H54 (cell line): Measurements from ENCODE around the gene KRTAP1-5.
"Not testable (repeated sequence)": the region's sequence is repeated elsewhere in the genome, so short reads cannot be mapped to it uniquely, and the experiment has no call there.

Experiments used
- DNase-seq: peaks from one replicate; pipeline ENCODE4 v3.0.0; 2011; ENCODE audit warnings: low spot score, mixed read lengths; ENCODE audit not compliant: insufficient read length
- FAIRE-seq: peaks from 3 replicates; lab custom pipeline; 2011; peaks lifted over from hg19 to GRCh38; lab: Jason Lieb, UNC
- POLR2A ChIP-seq: IDR thresholded peaks from 2 replicates; pipeline ENCODE4 v1.6.1; 2011; ENCODE audit warnings: low read depth, mild to moderate bottlenecking, low read length

KRTAP1-5 gene, protein sequence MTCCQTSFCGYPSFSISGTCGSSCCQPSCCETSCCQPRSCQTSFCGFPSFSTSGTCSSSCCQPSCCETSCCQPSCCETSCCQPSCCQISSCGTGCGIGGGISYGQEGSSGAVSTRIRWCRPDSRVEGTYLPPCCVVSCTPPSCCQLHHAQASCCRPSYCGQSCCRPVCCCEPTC

DNA sequence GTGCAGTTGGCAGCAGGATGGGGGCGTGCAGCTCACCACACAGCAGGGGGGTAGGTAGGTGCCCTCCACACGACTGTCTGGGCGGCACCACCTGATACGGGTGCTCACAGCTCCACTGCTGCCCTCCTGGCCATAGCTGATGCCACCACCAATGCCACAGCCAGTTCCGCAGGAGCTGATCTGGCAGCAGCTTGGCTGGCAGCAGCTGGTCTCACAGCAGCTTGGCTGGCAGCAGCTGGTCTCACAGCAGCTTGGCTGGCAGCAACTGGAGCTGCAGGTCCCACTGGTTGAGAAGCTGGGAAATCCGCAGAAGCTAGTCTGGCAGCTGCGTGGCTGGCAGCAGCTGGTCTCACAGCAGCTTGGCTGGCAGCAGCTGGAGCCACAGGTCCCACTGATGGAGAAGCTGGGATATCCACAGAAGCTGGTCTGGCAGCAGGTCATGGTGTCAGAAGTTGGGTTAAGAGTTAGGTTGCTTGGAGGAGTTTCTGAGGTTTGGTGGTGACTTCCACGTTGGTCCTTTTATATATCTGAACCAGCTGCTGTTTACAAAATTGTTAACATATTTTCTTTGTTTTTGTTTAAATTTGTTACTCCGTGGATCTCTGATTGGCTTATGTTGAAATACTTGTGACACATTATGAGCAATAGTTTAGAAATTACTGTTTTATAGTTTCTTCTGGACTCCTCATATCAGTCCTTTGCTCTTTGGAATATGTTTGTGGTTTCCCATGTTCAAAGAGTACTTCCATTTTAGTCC lies at the start of gene KRTAP1-5:
KRTAP1-5 (minus strand) TSS at position 494 of the 757 bp plus-strand sequence; CDS start at position 441, 53 bp downstream.
- FAIRE-seq (no peak), DNase-seq (no peak)

DNA sequence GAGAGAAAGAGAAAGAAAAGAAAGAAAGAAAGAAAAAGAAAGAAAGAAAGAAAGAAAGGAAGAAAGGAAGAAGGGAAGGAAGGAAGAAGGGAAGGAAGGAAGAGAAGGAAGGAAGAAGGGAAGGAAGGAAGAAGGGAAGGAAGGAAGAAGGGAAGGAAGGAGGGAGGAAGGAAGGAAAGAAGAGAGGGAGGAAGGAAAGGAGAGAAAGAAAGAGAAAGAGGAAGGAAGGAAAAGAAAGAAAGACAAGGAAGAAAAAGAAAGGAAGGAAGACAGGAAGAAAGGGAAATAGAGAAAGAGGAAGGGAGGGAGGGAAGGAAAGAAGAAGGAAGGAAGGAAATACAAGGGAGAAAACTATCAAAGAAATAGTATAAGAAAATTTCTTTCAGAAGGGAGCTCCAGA lies 49.8 kb upstream of the KRTAP1-5 start:
- FAIRE-seq (no peak), DNase-seq (no peak)
- no peak for TF ChIP-seq POLR2A

More for the DNA sequence above, at the start of gene KRTAP1-5:
- no peak for TF ChIP-seq POLR2A

GRCh38 chr17:41073676-41074075 lies 46.7 kb upstream of the KRTAP1-5 start:
- DNase-seq = no peak
- TF ChIP-seq POLR2A = no peak
- no peak for FAIRE-seq

- DNase-seq (no peak), FAIRE-seq (no peak)
- TF ChIP-seq POLR2A = no peak
Observed at GRCh38 chr17:41071606-41072360, 44.8 kb upstream of the KRTAP1-5 start.

- no peak for FAIRE-seq
- no peak for DNase-seq
- no peak for TF ChIP-seq POLR2A
Observed at GRCh38 chr17:41069031-41069430, 42.0 kb upstream of the KRTAP1-5 start.

GRCh38 chr17:41067281-41067680 lies 40.3 kb upstream of the KRTAP1-5 start:
- TF ChIP-seq POLR2A = no peak
- DNase-seq (no peak), FAIRE-seq (no peak)

DNA sequence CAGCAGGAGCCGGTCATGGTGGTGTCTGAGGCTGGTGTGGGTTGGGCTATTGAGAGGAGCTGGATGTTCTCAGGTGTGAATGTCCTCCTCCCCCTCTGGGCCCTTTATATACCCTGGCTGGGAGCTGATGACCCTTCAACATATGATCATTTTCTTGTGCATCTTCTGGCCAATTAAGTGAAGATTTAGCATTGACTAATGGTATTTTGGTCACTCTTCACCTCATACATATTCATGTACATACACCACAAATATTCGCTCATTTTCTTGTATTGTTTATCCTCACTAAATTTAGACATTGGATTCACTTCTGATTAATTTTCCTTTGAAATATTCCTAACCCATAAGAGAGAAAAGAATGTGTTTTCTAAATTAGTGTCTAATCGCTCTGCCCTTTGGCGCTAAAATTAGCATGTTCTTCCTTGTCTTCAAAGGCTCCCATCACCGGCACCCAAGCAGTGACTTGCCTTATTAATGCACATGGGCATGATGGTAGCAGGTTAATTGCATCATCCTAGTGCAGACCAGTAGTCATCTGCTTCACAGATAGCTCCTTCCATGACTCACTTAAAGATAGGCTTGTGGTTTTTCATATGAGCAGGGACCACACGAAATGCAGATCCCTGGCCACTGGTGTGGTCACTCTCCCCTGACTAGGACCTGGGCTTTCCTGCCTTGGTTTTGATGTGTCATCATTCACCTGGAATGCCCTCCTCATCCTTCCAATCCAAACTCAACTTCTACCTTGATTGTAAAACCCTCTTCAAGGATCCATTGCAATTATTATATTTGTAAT lies 39.0 kb upstream of the KRTAP1-5 start, which contains the start of gene KRTAP2-4:
KRTAP2-4 (minus strand) TSS at position 51 of the 796 bp plus-strand sequence; CDS start at position 17, 34 bp downstream.
- DNase-seq = peak; percentile 30
- peak; percentile 45 for FAIRE-seq
- TF ChIP-seq POLR2A = no peak

DNA sequence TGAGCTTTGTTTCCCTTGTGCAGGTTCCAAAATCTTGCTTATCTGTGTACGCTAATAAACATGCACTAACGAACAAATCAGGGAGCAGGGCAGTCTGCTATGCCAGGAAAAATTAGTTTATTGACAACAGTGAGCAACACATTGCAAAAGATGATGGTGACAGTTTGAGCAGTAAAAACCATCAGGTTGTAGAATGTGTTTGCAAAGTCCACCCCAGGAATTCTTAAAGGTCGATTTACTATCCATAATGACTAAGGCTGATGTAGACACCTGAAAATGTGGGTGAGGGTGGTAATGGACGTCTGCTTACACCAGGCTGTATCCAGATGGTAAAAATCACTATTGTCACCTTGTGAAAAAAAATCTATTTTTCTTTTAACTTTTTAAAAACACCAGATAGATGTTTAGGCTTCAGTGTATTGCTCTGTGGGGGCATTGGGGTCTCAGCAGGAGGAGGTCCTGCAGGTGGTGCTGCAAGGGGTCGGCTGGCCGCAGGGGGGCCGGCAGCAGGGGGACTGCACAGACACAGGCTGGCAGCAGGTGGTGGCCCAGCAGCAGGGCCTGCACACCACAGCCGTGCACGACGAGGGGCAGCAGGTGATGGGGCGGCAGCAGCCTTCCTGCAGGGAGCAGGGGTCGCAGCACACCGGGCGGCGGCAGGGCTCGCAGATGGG lies 38.1 kb upstream of the KRTAP1-5 start:
- not testable (repeated sequence) for FAIRE-seq, DNase-seq

- FAIRE-seq = no peak
- DNase-seq = no peak
- TF ChIP-seq POLR2A = no peak
Observed at GRCh38 chr17:41064301-41064700, 37.3 kb upstream of the KRTAP1-5 start.

DNA sequence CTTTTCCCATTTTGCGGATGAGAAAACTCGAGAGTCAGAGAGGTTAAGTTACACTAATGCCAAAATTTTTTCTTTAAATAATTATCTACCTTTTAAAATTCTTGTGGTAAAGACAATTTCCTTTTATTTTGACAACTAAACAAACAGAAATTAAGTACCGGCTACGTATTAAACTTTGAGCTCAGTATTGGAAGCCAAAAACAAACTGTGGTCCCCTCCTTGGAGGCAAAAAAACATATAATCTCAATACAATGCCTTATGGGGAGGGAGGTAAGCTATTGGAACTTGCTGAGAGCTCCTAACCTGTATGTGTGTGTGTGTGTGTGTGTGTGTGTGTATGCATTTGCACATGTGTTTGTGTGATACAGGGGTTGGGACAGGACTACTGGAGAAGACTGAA lies 36.4 kb upstream of the KRTAP1-5 start:
- DNase-seq = no peak
- FAIRE-seq = no peak
- no peak for TF ChIP-seq POLR2A

- TF ChIP-seq POLR2A = no peak
- FAIRE-seq (peak; percentile 50), DNase-seq (peak; percentile 26)
Observed at GRCh38 chr17:41061964-41062363, 35.0 kb upstream of the KRTAP1-5 start.

GRCh38 chr17:41060052-41060604 lies 33.1 kb upstream of the KRTAP1-5 start, which contains the start of gene KRTAP2-3:
Gene KRTAP2-3, minus strand, starts transcription at chr17:41060114. Its CDS starts 64 bp downstream, at chr17:41060050.
- DNase-seq (peak; percentile 45), FAIRE-seq (peak; percentile 90)
- no peak for TF ChIP-seq POLR2A

DNA sequence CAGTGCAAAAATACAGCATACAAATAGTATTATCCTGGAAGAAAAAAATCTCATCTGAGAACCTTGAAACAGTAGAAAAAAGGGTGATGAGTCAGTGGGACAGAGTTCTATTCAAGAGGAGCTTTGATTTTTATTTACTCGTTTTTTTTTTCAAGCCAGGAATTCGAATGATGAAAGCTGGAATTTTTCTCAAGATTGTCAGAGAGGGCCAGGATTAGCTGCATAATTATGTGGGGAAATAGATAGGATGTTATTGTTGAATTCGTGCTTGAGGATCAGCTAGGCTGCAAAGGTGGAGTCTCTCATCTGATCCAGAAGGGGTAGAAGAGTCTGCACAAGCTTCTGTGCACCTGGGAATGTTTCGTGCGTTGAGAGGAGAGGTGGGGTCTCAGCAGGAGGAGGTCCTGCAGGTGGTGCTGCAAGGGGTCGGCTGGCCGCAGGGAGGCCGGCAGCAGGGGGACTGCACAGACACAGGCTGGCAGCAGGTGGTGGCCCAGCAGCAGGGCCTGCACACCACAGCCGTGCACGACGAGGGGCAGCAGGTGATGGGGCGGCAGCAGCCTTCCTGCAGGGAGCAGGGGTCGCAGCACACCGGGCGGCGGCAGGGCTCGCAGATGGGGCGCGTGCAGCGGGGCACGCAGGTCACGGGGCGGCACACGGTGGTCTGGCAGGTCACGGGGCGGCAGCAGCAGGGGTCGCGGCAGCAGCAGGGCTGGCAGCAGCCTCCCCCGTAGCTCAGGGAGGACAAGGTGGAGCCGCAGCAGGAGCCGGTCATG lies 32.5 kb upstream of the KRTAP1-5 start:
- peak; percentile 32 for DNase-seq
- not testable (repeated sequence) for FAIRE-seq
